Testis (tissue), 2 donors: ENCODE results near the gene RABEP2.

Experiments used
- CTCF ChIP-seq, 3 experiments: fragments of 450-650 bp in 2 of 3; fragments of 200-600 bp in 1 of 3; sonication (generic) in 1 of 3; IDR thresholded peaks; one replicate each; pipeline ENCODE4 v1.5.1; 2016 to 2019; ENCODE audit warnings: antibody characterized with exemption in 3 of 3, mild to moderate bottlenecking in 2 of 3, moderate library complexity in 1 of 3
- POLR2A ChIP-seq: fragments of 450-650 bp; IDR thresholded peaks from one replicate; pipeline ENCODE4 v1.6.1; 2017; ENCODE audit warnings: antibody characterized with exemption, mild to moderate bottlenecking, moderate library complexity

GRCh38 chr16:28891964-28892890 lies 32.8 kb downstream of the RABEP2 start:
- TF ChIP-seq POLR2A (no peak), CTCF (IDR thresholded peaks at IDR 0.05) (no peak)
